Endothelial cell of umbilical vein (primary cell): ENCODE results near the gene TRAF7. TPM values are rescaled to one million over a fixed set of nuclear protein-coding genes. Genes with fewer than 3 reads are reported as not detected.

Source experiments
- BruUV-seq: library from RNA; stranded (reverse); fragments of 400-500 nt; replicated peaks from 2 replicates; lab custom pipeline; 2021; lab: Mats Ljungman, UMichigan
- CTCF ChIA-PET: fragments of 300-600, 350-600 bp; sonication (Branson Sonifier 250); formaldehyde crosslinking; loops from one replicate; lab custom pipeline; 2021; ENCODE audit warnings: antibody characterized with exemption, inconsistent platforms; lab: Charles Lee
- POLR2A ChIA-PET: fragments of 300-600, 350-600 bp; sonication (Branson Sonifier 250); formaldehyde crosslinking; loops from one replicate; lab custom pipeline; 2021; ENCODE audit warnings: antibody characterized with exemption, inconsistent platforms; lab: Charles Lee
- DNase-seq: peaks from one replicate; pipeline ENCODE4 v3.0.0-alpha.2; 2011; ENCODE audit warnings: low read depth, low spot score
- FAIRE-seq: peaks from 2 replicates; lab custom pipeline; 2011; peaks lifted over from hg19 to GRCh38; lab: Jason Lieb, UNC
- H2AFZ ChIP-seq: 2 replicates; pipeline ENCODE4 v1.6.0; 2012; ENCODE audit warnings: low read depth, low read length, control low read depth, inconsistent platforms
- H3K27ac ChIP-seq: 2 replicates; pipeline ENCODE4 v1.5.1; 2011; ENCODE audit warnings: low read depth, mild to moderate bottlenecking, control low read depth, low read length, moderate library complexity; ENCODE audit not compliant: insufficient read depth
- H3K27me3 ChIP-seq, 2 experiments: 2 replicates each; pipeline versions ENCODE4 v1.6.0 to v1.6.1; 2011; ENCODE audit warnings: low read length in 2 of 2, mixed read lengths in 1 of 2; ENCODE audit not compliant: control insufficient read depth in 2 of 2, insufficient read depth in 2 of 2
- H3K36me3 ChIP-seq, 2 experiments: 2 replicates in 1 of 2; 3 replicates in 1 of 2; pipeline ENCODE4 v1.5.1; 2011; ENCODE audit warnings: low read length in 2 of 2, mild to moderate bottlenecking in 1 of 2, moderate library complexity in 1 of 2; ENCODE audit not compliant: control insufficient read depth in 2 of 2, insufficient read depth in 2 of 2; ENCODE audit errors: extremely low read depth in 1 of 2
- H3K4me1 ChIP-seq: 3 replicates; pipeline ENCODE4 v1.5.1; 2011; ENCODE audit warnings: mild to moderate bottlenecking, low read length; ENCODE audit not compliant: control insufficient read depth, insufficient read depth; ENCODE audit errors: extremely low read depth
- H3K4me2 ChIP-seq: 2 replicates; pipeline ENCODE4 v1.6.1; 2011; ENCODE audit warnings: low read length, control low read depth, mixed read lengths; ENCODE audit not compliant: insufficient read depth
- H3K4me3 ChIP-seq, 3 experiments: fragments of 200-600 bp in 1 of 3; sonication (generic), shearing (Covaris generic) in 1 of 3; replicated peaks in 1 of 3; 2 replicates each; pipeline ENCODE4 v1.5.1; 2011 to 2016; ENCODE audit warnings: control low read depth in 3 of 3, low read length in 3 of 3, mild to moderate bottlenecking in 2 of 3, inconsistent platforms in 1 of 3, low read depth in 1 of 3, moderate library complexity in 1 of 3; ENCODE audit not compliant: insufficient read depth in 1 of 3
- H3K79me2 ChIP-seq: 2 replicates; pipeline ENCODE4 v1.6.0; 2012; ENCODE audit warnings: low read length, inconsistent platforms; ENCODE audit not compliant: control insufficient read depth, insufficient read depth
- H3K9ac ChIP-seq: replicated peaks from 2 replicates; pipeline ENCODE3; 2011; ENCODE audit warnings: low read length, control low read depth; ENCODE audit not compliant: insufficient read depth; ENCODE audit errors: extremely low read depth
- H3K9me1 ChIP-seq: replicated peaks from 3 replicates; pipeline ENCODE4 v1.6.0; 2011; ENCODE audit warnings: mild to moderate bottlenecking, low read length; ENCODE audit not compliant: control insufficient read depth, insufficient read depth; ENCODE audit errors: extremely low read depth
- H3K9me3 ChIP-seq: replicated peaks from 2 replicates; pipeline ENCODE4 v1.5.1; 2012; ENCODE audit warnings: low read length, inconsistent platforms; ENCODE audit not compliant: control insufficient read depth, insufficient read depth
- H4K20me1 ChIP-seq: replicated peaks from 2 replicates; pipeline ENCODE3; 2011; ENCODE audit warnings: mild to moderate bottlenecking, low read length; ENCODE audit not compliant: control insufficient read depth, insufficient read depth; ENCODE audit errors: extremely low read depth
- CTCF ChIP-seq, 2 donors: IDR thresholded peaks; 1 replicate in 1 of 2; 2 replicates in 1 of 2; pipeline ENCODE4 v1.5.1; 2011; ENCODE audit warnings: low read length in 2 of 2, mild to moderate bottlenecking in 2 of 2, moderate library complexity in 2 of 2, control low read depth in 1 of 2, inconsistent platforms in 1 of 2, low read depth in 1 of 2; ENCODE audit not compliant: insufficient read depth in 1 of 2; ENCODE audit errors: extremely low read depth in 1 of 2
- EZH2 ChIP-seq: IDR thresholded peaks from 2 replicates; pipeline ENCODE4 v1.6.1; 2012; ENCODE audit warnings: borderline replicate concordance, low read depth, mild to moderate bottlenecking, moderate library complexity, low read length, inconsistent platforms; ENCODE audit not compliant: severe bottlenecking
- FOS ChIP-seq: IDR thresholded peaks from 2 replicates; pipeline ENCODE4 v1.6.1; 2011; ENCODE audit warnings: mild to moderate bottlenecking, low read length, moderate library complexity, borderline replicate concordance; ENCODE audit not compliant: insufficient read depth
- GATA2 ChIP-seq: IDR thresholded peaks from 2 replicates; pipeline ENCODE4 v1.7.0; 2011; ENCODE audit warnings: low read depth, mild to moderate bottlenecking, moderate library complexity, mixed read lengths, low read length; ENCODE audit not compliant: insufficient read length, insufficient read depth
- JUN ChIP-seq: IDR thresholded peaks from 2 replicates; pipeline ENCODE4 v1.6.1; 2011; ENCODE audit warnings: borderline replicate concordance, low read depth; ENCODE audit not compliant: insufficient read length, insufficient read depth
- MAX ChIP-seq: IDR thresholded peaks from 2 replicates; pipeline ENCODE4 v1.6.1; 2011; ENCODE audit not compliant: insufficient read depth, insufficient read length
- MYC ChIP-seq: IDR thresholded peaks from one replicate; pipeline ENCODE4 v1.6.1; 2011; ENCODE audit warnings: mild to moderate bottlenecking, low read depth, low read length
- POLR2A ChIP-seq: IDR thresholded peaks from 2 replicates; pipeline ENCODE4 v1.6.1; 2012; ENCODE audit warnings: low read depth, mild to moderate bottlenecking, control low read depth, low read length
- POLR2AphosphoS5 ChIP-seq: IDR thresholded peaks from 2 replicates; pipeline ENCODE4 v1.6.1; 2012; ENCODE audit warnings: low read depth, mild to moderate bottlenecking, control low read depth, low read length, moderate library complexity; ENCODE audit not compliant: insufficient read depth
- dilution Hi-C: fragments of 300-500 bp; cut with MboI; formaldehyde crosslinking; loops from one replicate; pipeline ENCODE4 v1.15.0; 2019; ENCODE audit warnings: low sequenced_read_pairs; ENCODE audit not compliant: extremely low pct_ligation_motif_present
- intact Hi-C: fragments of 100-400 bp; cut with micrococcal nuclease; formaldehyde crosslinking; loops from one replicate; pipeline ENCODE4 v1.10.0; 2022
- polyA plus RNA-seq, 4 experiments: library from polyadenylated mRNA; depleted of rRNA in 3 of 4; stranded (reverse) in 3 of 4; unstranded in 1 of 4; fragments of >200 nt; gene quantifications; 2 replicates each; pipeline versions ENCODE4 v1.2.1 to v1.2.3, GENCODE V29; 2011 to 2012; ENCODE audit warnings: missing spikeins in 1 of 4
- total RNA-seq: library from RNA; stranded (reverse); gene quantifications from 2 replicates; pipeline ENCODE4 v1.2.3, GENCODE V29; 2021

TRAF7 gene
- total and polyA plus RNA-seq, 2 donors (not counting 3 experiments of a cell fraction or from before 2014, with no cell fraction given), result 141 to 175 TPM

GRCh38 chr16:2121853-2122252, 33.7 kb upstream of the TRAF7 start:
- no peaks in the 10 kb centered on the region for H3K9me1 ChIP-seq
- no peaks in the 10 kb centered on the region for H3K36me3 ChIP-seq
- POLR2A ChIA-PET, result no interaction called here
- H2AFZ ChIP-seq, result no peak overlapping the region
- H3K4me3 ChIP-seq, result no peak overlapping the region
- peaks cover 22% of the 10 kb centered on the region for H3K79me2 ChIP-seq
- H3K4me1 ChIP-seq, result peaks cover 30% of the 10 kb centered on the region
- no peak overlapping the region for H3K27ac ChIP-seq
- no peaks in the 10 kb centered on the region for H4K20me1 ChIP-seq
- no peak for FAIRE-seq
- dilution Hi-C loops, result no loop called here
- no TSS peak for BruUV-seq
- no peak for DNase-seq
- no peaks in the 10 kb centered on the region for H3K27me3 ChIP-seq
- CTCF ChIA-PET, result interaction anchor here (1.0 to 2.2 kb wide), 5 partner anchors 18 to 118 kb away, joined by 3 to 29 read pairs (median 3); no protein-coding TSS in a partner anchor
- no peak overlapping the region for H3K4me2 ChIP-seq
- intact Hi-C loops, result loop anchor here (1.0 kb wide), 1 partner anchor 18 kb away; no protein-coding TSS in a partner anchor
- no peaks in the 10 kb centered on the region for H3K9me3 ChIP-seq
- no peak for TF ChIP-seq CTCF (IDR thresholded peaks at IDR 0.05; ENCODE audit: extremely low read depth in 1 of 2, insufficient read depth in 1 of 2, low read depth in 1 of 2, low read length in 2 of 2)
- no peak for TF ChIP-seq MYC
- TF ChIP-seq JUN, result no peak
- TF ChIP-seq POLR2AphosphoS5, result no peak
- no peak for TF ChIP-seq POLR2A
- TF ChIP-seq FOS, result no peak
- TF ChIP-seq GATA2, result no peak
- TF ChIP-seq MAX, result no peak
- TF ChIP-seq EZH2, result no peak
- no peak overlapping the region for H3K9ac ChIP-seq
